Mucosa of descending colon (tissue), 3 donors: Measurements from ENCODE around the gene OR51E2. TPM values are rescaled to one million over a fixed set of nuclear protein-coding genes. Genes with fewer than 3 reads are reported as not detected.

Source experiments
- ATAC-seq: fragments of 200-7000 bp; cut with Tn5 transposase; one replicate; pipeline ENCODE4 v1.9.1; 2020; ENCODE audit warnings: mild to moderate bottlenecking, moderate library complexity
- DNase-seq, 3 donors: peaks; one replicate each; pipeline ENCODE4 v3.0.0-alpha.2; 2020
- H3K36me3 ChIP-seq: fragments of 200-600 bp; one replicate; pipeline ENCODE4 v1.8.0; 2021; ENCODE audit warnings: low read depth, mild to moderate bottlenecking
- H3K4me1 ChIP-seq: fragments of 200-600 bp; one replicate; pipeline ENCODE4 v1.8.0; 2021; ENCODE audit warnings: low read depth, mild to moderate bottlenecking
- H3K4me3 ChIP-seq: fragments of 200-600 bp; one replicate; pipeline ENCODE4 v1.8.0; 2021; ENCODE audit warnings: mild to moderate bottlenecking
- H3K9me3 ChIP-seq: fragments of 200-600 bp; one replicate; pipeline ENCODE4 v1.8.0; 2021; ENCODE audit warnings: mild to moderate bottlenecking
- intact Hi-C, 2 donors: fragments of 100-400 bp; cut with DNase I in 1 of 2; cut with micrococcal nuclease in 1 of 2; formaldehyde crosslinking; loops; one replicate each; pipeline versions ENCODE4 v1.11.0 to v1.11.1; 2022; cut with DNase I, micrococcal nuclease
- total RNA-seq, 3 donors: library from RNA; stranded (reverse); fragmentation: NEBNext Ultra II Directional in 2 of 3; extraction: Animal tissue kit (Norgen Biotek cat#: 25700) in 2 of 3; gene quantifications; one replicate each; pipeline versions ENCODE4 v1.2.1 to v1.2.4, GENCODE V29; 2021 to 2023
- TF ChIP-seq, protein P1 (sequence below): fragments of 200-600 bp; IDR thresholded peaks from one replicate; pipeline ENCODE4 v1.8.0; 2022; ENCODE audit warnings: antibody characterized with exemption, mild to moderate bottlenecking
- donor health status: DM: no; HTN: no; CAD: no; lungs with moderate emphysema.
- donor health status: DM: no; HTN: no; CAD: no.
- donor health status: DM: no; HTN: yes; CAD: no.

Gene OR51E2
- total RNA-seq, 3 donors from 2014 or later: 0.46 to 11.0 (median 1.0) TPM

DNA sequence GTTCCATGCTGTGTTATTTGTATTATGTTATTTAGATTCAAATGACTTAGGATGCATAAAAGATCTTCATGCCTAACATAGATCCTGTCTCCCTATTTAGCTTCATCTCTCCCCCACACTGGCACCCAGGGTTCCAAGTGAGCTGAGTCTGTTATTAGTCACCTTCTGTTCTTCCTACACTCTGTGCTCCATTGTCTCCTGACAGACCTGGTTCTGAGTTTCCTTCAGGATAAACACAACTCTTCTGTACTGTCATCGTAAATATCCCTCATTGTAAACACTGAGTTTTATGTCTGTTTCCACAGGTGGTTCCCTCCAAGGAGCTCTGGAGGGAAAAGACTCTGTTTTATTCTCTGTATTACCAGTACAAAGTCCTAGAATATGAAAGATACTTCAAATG is 15.6 kb upstream of the OR51E2 start:
- no peaks in the 10 kb centered on the region for H3K36me3 ChIP-seq
- ATAC-seq (no peak), DNase-seq (no peak)
- no peaks in the 10 kb centered on the region for H3K4me1 ChIP-seq
- intact Hi-C loops: no loop called here
- TF ChIP-seq, protein P1, sequence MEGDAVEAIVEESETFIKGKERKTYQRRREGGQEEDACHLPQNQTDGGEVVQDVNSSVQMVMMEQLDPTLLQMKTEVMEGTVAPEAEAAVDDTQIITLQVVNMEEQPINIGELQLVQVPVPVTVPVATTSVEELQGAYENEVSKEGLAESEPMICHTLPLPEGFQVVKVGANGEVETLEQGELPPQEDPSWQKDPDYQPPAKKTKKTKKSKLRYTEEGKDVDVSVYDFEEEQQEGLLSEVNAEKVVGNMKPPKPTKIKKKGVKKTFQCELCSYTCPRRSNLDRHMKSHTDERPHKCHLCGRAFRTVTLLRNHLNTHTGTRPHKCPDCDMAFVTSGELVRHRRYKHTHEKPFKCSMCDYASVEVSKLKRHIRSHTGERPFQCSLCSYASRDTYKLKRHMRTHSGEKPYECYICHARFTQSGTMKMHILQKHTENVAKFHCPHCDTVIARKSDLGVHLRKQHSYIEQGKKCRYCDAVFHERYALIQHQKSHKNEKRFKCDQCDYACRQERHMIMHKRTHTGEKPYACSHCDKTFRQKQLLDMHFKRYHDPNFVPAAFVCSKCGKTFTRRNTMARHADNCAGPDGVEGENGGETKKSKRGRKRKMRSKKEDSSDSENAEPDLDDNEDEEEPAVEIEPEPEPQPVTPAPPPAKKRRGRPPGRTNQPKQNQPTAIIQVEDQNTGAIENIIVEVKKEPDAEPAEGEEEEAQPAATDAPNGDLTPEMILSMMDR: no peak
- no peak overlapping the region for H3K4me3 ChIP-seq
- H3K9me3 ChIP-seq: no peaks in the 10 kb centered on the region

DNA sequence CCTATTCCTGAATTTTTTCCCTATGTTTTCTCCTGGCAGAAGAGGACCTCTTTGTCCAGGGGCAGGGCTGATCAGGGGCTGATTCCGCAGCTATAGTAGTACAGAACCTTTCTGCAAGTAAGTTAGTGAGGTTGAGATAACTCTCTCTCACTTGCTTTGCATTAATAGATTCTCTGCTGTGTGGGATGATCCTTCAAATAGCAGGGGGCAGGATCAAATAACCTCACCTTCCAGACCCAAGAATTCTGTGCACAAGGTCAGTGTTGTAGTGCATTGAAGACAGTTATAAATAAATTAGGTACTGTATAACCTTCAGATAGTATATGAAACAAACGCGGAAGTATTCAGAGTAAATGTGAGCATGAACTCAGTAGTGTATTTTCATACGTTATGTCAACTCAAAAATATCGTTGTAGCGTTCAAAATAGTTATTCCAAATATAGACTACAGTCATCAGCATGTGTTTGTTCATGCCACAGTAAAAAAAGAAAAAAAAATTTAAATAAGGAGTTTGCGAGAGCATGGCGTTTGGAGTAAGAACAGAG is 7.2 kb upstream of the OR51E2 start:
- DNase-seq (no peak), ATAC-seq (no peak)
- intact Hi-C loops: no loop called here
- no peak overlapping the region for H3K4me3 ChIP-seq
- TF ChIP-seq, protein P1: no peak
- no peaks in the 10 kb centered on the region for H3K4me1 ChIP-seq
- no peaks in the 10 kb centered on the region for H3K9me3 ChIP-seq
- H3K36me3 ChIP-seq: no peaks in the 10 kb centered on the region

GRCh38 chr11:4704054-4704789 is 6.6 kb upstream of the OR51E2 start, which contains the start of gene MMP26:
Gene MMP26 (plus strand): TSS chr11:4704784.
- peak; percentile 23 for ATAC-seq

GRCh38 chr11:4700436-4700820 is 2.8 kb upstream of the OR51E2 start:
- TF ChIP-seq, protein P1: no peak
- DNase-seq: no peak
- no peak for ATAC-seq
- H3K4me1 ChIP-seq: no peaks in the 10 kb centered on the region
- intact Hi-C loops: no loop called here
- no peaks in the 10 kb centered on the region for H3K36me3 ChIP-seq
- no peaks in the 10 kb centered on the region for H3K9me3 ChIP-seq
- no peak overlapping the region for H3K4me3 ChIP-seq

More at GRCh38 chr11:4704054-4704789, 6.6 kb upstream of the OR51E2 start, which contains the start of gene MMP26:
- H3K4me3 ChIP-seq: no peak within 1 kb of the TSS
- TF ChIP-seq, protein P1: no peak
- peak in 1 of 3 donors; percentile 4 for DNase-seq
- no peaks in the 10 kb centered on the region for H3K4me1 ChIP-seq
- no peaks in the 10 kb centered on the region for H3K9me3 ChIP-seq
- no peaks in the 10 kb centered on the region for H3K36me3 ChIP-seq
- intact Hi-C loops: no loop called here

DNA sequence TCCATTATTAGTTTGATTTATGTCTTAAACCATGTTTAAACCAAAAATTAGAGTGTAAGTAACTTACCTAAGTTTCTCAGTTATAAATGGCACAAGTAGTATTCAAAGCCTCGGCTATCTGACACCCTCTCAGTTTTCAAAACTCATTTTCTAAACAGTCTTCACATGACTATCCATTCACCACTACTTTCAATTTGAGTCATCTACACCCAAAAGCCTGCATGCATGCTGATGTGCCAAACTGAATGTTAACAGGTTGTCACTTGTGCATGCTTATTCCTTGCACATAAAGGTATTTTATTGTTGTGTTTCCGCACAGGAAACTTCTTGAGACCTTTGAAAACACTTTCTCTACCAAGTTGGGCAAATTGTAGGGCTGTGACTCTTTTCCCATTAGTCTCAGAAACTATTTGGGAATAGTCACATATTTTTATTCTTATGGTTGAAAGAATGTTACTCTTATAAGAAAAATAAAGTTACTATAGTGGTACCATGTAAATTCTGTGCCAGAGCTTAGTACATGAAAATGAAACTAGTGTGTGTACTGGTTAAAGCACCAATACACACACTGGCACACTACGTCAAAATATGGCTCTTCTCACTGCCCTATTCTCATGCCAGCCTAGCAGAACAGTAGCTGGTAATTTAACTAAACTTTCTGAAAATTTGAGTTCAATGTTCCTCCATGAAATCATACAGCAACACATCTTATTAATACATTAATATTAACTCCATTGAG is 2.2 kb upstream of the OR51E2 start:
- intact Hi-C loops: no loop called here
- TF ChIP-seq, protein P1: no peak
- Histone ChIP-seq H3K4me3 (no peak overlapping the region), H3K4me1 (no peaks in the 10 kb centered on the region), H3K36me3 (no peaks in the 10 kb centered on the region), H3K9me3 (no peaks in the 10 kb centered on the region)
- DNase-seq: no peak
- ATAC-seq: no peak
